NCI-H1930 (cell line): Measurements from ENCODE around the gene GRID2.

Source experiments
- DNase-seq, 2 experiments: peaks; one replicate each; lab custom pipeline; 2025; lab: John Stamatoyannopoulos, UW

Gene GRID2

DNA sequence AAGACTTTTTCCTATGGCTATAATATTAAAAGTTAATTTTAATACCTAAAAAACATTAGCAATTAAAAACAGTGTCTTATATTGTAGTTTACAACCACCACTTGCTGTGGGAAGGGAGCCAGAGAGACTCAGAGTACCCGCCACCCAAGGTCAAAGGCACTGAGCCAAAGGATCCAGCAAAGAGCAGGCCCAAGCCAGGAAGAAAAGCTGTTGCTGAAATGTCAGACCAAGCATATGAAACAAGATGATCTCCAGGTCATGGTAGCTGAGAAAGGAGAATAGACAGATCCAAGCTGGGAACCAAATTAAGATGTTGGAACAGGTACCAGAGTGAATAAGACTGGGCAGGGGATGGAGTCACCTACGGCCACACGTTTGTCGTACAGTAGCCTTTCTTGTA, 1506.0 kb downstream of the GRID2 start:
- DNase-seq, result no peak

GRCh38 chr4:93810340-93810992, 1506.7 kb downstream of the GRID2 start:
- DNase-seq, result no peak

- DNase-seq, result no peak
Observed at GRCh38 chr4:93813092-93813491, 1509.3 kb downstream of the GRID2 start.

GRCh38 chr4:93814141-93814540, 1510.4 kb downstream of the GRID2 start:
- DNase-seq, result no peak

- DNase-seq, result no peak
Observed at GRCh38 chr4:93814722-93815121, 1511.0 kb downstream of the GRID2 start.
